Right ventricle myocardium superior (tissue), 1 donor: ENCODE measurements around the gene SLC17A9. TPM values are rescaled to one million over a fixed set of nuclear protein-coding genes. Genes with fewer than 3 reads are reported as not detected.

Experiments
- ATAC-seq: fragments of 200-7000 bp; cut with Tn5 transposase; one replicate; pipeline ENCODE4 v1.9.1; 2020; ENCODE audit warnings: mild to moderate bottlenecking; ENCODE audit not compliant: poor library complexity
- DNase-seq: peaks from one replicate; pipeline ENCODE4 v3.0.0-alpha.2; 2020
- intact Hi-C: fragments of 100-400 bp; cut with DNase I; formaldehyde crosslinking; loops from one replicate; pipeline ENCODE4 v1.11.2; 2022
- total RNA-seq: library from RNA; stranded (reverse); fragmentation: NEBNext Ultra II Directional; extraction: Animal tissue kit (Norgen Biotek cat#: 25700); gene quantifications from one replicate; pipeline ENCODE4 v1.2.1, GENCODE V29; 2021
- donor health status: DM: no; HTN: yes; CAD: no; lungs with severe emphysema.

The SLC17A9 gene
- total RNA-seq, 1 donor from 2014 or later, result 0.73 TPM

DNA sequence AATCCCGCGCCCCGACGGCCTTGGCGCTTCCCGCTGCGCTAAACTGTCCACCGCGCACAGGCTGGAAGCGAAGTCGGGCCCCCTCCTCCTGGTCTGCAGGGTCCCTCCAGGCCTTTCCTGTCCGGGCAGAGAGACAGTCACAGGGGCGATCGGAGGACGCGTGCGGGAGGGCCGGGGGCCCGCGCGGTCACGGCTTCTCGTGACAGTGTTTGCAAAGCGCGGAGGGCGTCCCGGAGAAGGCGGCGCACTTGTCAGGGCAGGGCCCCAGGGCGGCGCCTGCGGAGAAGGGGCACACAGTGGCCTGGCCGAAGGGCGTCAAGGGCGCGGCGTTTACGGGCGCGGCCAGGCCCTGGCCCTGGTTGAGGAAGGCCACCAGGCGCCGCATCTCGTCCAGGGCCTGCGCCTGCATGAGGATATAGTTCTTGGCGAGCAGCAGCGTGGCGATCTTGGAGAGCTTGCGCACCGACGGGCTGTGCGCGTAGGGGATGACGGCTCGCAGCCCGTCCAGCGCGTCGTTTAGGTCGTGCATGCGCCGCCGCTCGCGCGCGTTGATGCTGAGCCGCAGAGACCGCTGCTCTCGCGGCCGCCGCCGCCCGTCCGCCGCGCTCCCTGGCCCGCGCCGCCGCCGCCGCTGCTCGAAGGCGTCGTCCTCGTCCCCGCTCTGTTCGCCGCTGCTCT lies 53.5 kb downstream of the SLC17A9 start:
- no peak for ATAC-seq
- no peak for DNase-seq
- intact Hi-C loops, result no loop called here

GRCh38 chr20:63006540-63007359 lies 54.2 kb downstream of the SLC17A9 start, which contains the start of gene BHLHE23:
Gene BHLHE23 (minus strand): TSS chr20:63006964. CDS start chr20:63006774, 190 bp downstream.
- DNase-seq, result no peak
- intact Hi-C loops, result no loop called here
- ATAC-seq, result no peak

DNA sequence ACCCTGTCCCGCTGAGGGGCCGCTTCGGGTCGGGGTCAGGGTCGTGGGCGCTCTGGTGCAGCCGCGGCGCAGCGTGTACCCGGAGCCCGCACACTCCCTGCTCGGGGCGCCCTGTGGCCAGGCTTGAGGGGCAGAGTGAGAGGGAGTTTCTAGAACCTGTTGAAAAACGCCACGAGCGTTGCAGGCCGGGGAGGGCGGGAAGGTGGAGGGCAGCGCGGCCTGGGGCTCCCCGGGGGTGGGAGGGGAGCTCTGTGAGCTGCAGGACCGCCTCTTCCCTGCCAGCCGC lies 54.8 kb downstream of the SLC17A9 start:
- no peak for ATAC-seq
- no peak for DNase-seq
- intact Hi-C loops, result no loop called here

GRCh38 chr20:63007646-63008488 lies 55.4 kb downstream of the SLC17A9 start:
- intact Hi-C loops, result loop anchor here (2.0 kb wide), 1 partner anchor 135 kb away; no protein-coding TSS in a partner anchor
- no peak for ATAC-seq
- DNase-seq, result no peak

DNA sequence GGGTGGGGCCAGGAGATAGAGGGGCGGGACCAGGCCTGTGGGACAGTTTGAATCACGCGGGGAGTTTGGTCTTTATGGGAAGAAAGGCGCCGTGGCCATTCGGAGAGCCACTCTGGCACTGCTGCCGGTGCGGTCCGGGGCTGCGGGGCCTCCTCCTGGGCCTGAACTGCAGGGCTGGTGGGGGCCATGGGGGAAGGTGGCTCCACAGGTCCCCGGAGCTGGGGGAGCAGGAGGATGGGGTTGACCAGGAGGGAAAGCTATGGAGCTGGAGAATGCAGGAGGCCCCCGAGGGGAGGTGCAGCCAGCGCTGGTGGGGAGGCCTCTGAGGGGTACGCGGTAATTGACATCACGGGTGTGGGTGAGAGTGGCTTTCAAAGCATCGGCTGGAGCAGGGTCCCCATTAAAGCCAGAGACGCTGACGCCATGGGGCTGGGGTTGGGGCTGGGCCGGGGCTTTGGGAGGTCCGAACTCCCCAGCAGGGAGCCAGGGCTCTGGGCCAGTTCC lies 56.1 kb downstream of the SLC17A9 start:
- no peak for ATAC-seq
- intact Hi-C loops, result loop anchor here (2.0 kb wide), 1 partner anchor 136 kb away; no protein-coding TSS in a partner anchor
- no peak for DNase-seq

GRCh38 chr20:63009045-63009961 lies 56.8 kb downstream of the SLC17A9 start:
- peak; percentile 84 for DNase-seq
- ATAC-seq, result peak; percentile 93
- intact Hi-C loops, result loop anchor here (2.0 kb wide), 1 partner anchor 137 kb away; no protein-coding TSS in a partner anchor

DNA sequence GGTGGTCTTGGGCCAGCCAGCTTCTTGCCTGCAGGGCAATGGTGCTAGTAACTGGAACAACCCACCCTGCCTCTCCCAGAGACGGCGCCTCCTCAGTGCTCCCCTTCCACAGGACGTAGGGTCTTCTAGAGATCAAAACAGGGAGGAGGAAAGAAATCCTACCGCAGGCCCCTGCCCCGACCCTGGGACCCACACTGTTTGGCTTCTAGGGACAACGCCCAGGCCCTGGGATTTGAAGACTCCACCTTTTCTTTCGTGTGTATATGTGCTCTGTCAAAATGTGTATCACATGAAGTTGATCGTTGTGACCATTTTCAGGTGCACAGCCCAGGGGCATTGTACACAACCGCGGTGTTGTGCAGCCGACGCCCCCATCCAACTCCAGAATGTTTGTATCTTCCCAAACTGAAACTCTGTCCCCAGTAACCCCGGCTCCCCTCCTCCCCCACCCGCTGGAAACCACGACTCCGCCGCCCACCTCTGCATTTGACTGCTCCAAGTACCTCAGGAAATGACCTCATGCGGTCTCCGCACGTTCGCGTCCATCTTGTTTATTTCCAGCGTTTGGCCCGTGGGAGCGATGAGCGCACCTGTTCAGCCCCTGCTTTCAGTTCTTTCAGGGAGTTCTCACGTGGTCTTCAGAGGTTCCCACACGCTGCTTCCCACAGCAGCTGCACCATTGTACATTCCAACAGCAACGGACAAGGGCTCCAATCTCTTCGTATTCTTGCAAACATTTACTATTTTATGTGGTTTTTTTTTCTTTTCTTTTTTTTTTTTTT lies 57.7 kb downstream of the SLC17A9 start:
- ATAC-seq, result no peak

DNA sequence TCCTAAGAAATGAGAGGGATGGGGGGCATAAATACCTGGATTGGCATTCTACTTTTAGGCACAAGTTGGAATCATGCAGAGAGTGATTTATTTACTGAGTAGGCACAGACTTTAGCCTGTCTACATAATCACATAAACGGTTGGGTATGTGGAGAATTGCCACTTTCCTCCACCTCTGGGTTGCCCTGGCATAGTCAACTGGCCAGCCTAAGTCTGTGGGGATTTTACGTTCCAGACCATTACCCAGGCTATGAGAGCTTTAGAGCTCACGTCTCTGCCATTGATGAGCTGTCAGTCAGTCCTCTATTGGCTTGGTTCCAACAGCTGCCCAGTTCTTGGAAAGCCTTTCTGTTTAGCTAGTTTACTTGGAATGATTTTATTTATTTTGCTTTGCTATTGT lies 59.3 kb downstream of the SLC17A9 start:
- no peak for DNase-seq
- intact Hi-C loops, result no loop called here

More for the DNA sequence above, 57.7 kb downstream of the SLC17A9 start:
- intact Hi-C loops, result loop anchor here (2.0 kb wide), 1 partner anchor 137 kb away; no protein-coding TSS in a partner anchor
- no peak for DNase-seq

DNA sequence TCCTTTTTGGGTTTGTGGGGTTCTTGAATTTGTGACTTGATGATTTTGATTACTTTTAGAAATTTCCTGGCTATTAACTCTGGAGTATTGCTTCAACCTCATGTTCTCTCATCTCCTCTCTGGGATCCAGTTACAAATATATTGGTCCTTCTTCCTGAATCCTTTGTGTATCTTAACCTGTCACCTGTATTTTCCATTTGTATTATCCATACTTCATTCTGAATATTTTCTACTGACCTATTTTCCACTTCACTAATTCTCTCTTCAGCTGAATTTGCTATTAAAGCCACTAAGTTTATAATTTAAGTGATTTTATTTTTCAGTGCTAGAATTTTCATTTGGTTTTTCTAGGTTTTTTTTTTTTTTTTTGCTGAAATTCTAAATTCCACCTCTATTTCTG lies 60.7 kb downstream of the SLC17A9 start:
- intact Hi-C loops, result no loop called here

More for the DNA sequence above, 59.3 kb downstream of the SLC17A9 start:
- no peak for ATAC-seq

GRCh38 chr20:63014287-63014686 lies 61.8 kb downstream of the SLC17A9 start:
- ATAC-seq (no peak), DNase-seq (no peak)
- intact Hi-C loops, result no loop called here

More for the DNA sequence above, 60.7 kb downstream of the SLC17A9 start:
- ATAC-seq, result no peak
- no peak for DNase-seq

- no peak for DNase-seq
- no peak for ATAC-seq
- intact Hi-C loops, result no loop called here
These were observed 62.2 kb downstream of the SLC17A9 start for GRCh38 chr20:63014710-63015109.

- intact Hi-C loops, result no loop called here
- ATAC-seq (no peak), DNase-seq (peak; percentile 26)
These were observed 62.7 kb downstream of the SLC17A9 start for GRCh38 chr20:63015147-63015661.

DNA sequence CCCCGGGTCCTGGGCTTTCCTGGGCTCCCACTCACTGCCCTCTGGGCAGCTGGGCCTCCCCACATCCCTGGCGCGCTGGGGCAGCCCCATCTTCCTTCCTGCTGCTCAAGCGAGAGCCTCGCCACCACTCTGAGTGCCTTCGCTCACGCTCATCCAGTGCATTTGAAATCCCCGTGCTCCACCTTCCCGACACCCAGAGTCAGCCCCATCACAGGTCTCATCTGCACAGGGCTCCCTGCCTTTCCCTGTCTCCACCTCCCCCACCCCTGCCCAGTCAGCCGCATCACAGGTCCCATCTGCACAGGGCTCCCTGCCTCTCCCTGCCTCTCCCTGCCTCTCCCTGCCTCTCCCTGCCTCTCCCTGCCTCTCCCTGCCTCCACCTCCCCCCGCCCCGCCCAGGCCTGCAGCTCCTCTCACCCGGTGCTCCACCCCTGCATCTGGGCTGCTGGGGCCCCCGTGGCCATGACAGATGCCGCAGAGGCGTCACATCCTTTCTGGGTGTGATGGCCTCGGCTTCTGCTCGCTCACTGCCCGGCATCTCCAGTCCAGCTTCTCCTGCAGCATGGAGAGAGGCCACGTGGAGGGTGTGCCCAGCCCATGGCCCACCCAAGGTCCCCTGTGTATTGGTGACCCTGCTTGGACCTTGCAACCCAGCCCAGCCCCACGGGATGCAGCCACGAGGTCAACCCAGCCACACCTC lies 63.3 kb downstream of the SLC17A9 start:
- DNase-seq, result peak; percentile 23
- no peak for ATAC-seq
- intact Hi-C loops, result no loop called here

DNA sequence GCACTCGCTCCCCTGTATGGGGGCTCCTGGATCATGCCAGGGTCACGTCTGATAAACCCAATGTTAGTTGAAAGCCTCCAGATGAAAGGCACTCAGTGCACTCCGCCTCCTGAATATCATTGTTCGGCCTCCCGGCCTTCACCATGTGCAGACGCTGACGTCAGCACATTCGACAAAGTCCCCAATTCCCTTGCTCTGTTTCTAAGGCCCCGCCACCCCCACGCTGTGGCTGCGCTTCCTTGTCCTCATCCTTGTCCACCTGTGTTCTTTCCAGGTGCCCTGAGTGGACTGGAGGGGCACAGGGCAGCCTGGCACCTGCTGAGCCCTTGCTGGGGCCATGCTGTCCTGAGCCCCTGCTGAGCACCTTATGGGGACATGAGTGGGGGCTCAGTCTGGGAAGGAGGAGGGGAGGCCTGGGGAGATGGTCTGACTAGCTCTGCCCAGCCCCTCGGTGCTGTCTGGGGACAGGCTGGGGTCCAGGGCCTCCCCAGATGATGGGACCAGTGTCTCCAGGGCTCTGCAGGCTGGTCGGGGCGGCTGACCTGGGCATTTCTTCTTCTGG lies 64.1 kb downstream of the SLC17A9 start:
- intact Hi-C loops, result no loop called here
- DNase-seq (peak; percentile 8), ATAC-seq (no peak)

DNA sequence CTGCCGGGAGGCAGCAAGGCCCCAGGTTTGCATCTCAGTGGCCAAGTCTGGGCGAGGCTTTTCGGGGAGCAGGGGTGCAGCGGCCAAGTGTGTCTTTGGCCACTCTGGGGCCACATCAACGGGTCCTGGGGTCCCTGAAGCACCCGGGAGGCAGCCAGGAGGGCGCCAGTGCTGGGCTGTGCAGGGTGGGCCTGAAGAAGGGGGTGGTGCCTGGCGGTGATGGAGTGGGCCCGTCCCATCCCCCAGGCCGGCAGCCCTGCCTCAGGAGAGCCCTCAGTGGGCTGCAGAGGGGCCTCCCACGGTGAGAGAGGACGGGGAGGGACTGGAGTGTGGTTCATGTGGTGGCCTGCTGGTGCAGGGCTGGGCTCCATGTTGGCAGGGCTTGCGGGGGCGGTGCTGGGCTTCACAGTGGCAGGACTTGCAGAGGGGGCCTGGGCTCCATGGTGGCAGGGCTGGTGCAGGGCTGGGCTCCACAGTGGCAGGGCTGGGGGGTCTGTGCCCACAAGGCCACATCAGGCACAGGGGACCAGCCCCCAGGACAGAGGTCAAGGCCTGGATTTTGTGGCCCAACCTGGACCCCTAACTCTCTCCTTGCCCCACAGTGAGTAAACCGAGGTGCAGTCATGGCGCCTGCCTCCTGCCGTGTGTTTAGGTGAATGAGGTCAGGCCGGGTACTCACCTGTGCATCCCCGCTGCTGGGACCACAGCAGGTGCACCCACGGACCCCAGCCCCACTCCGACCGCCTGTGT lies 64.7 kb downstream of the SLC17A9 start:
- peak; percentile 39 for DNase-seq
- ATAC-seq, result no peak
- intact Hi-C loops, result no loop called here
